ENCODE measurements around the gene BUD31.

BUD31 gene

GRCh38 chr7:99396418-99397296, 12.1 kb upstream of the BUD31 start:
- POLR2A ChIA-PET = no interaction called here
- DNase-seq (ENCODE audit: low read depth, low spot score) = no peak
- TF ChIP-seq CTCF (IDR thresholded peaks at IDR 0.05; ENCODE audit: insufficient read depth, low read length, missing control alignments) = no peak
- H3K4me3 ChIP-seq (ENCODE audit: low read depth, low read length) = no peak overlapping the region
- CTCF ChIA-PET = interaction anchor here (0.5 kb wide), 1 partner anchor 13 kb away, joined by 3 read pairs; no protein-coding TSS in a partner anchor

DNA sequence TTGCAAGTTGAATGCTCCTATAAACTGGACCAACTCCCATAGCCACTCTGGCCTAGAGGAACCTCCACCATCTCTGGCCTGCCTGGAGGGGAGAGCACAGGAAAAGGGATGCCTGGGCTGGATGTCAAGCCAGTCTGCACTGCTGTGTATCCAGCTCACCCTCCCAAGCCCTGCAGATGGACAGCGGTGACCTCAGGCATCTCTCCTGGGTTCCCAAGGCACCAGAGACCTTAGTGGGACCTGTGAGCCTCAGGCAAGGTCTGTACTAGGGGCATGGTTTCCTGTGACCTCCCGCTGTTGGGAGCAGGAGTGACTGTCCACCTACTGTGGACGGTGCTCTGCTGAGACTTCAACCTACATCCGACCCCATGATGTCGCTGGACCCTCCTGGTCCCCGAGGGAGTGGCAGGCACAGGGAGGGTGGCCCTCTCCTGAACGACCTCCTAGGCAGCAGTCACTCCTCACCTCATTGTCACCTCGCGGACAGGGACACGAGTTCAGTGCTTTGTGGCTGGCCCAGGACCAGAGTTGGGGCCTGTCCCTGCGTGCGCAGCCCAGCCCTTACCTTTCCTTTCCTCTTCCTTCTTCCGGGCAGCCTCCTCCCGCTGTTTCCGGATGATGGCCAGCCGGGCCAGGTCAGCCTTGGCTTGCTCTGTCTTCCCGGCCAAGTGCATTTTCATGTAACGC, 11.3 kb upstream of the BUD31 start:
- no peak for DNase-seq (ENCODE audit: low read depth, low spot score)
- no peak for TF ChIP-seq CTCF (IDR thresholded peaks at IDR 0.05; ENCODE audit: insufficient read depth, low read length, missing control alignments)
- no peak overlapping the region for H3K4me3 ChIP-seq (ENCODE audit: low read depth, low read length)
- ChIA-PET POLR2A (interaction anchor here (3.4 kb wide), 1 partner anchor 11 kb away, joined by 21 read pairs; the partner anchor contains the start of genes BUD31 and PDAP1), CTCF (interaction anchor here (0.5 kb wide), 1 partner anchor 13 kb away, joined by 3 read pairs; no protein-coding TSS in a partner anchor)

- no peak for TF ChIP-seq CTCF (IDR thresholded peaks at IDR 0.05; ENCODE audit: insufficient read depth, low read length, missing control alignments)
- DNase-seq (ENCODE audit: low read depth, low spot score) = no peak
- ChIA-PET CTCF (no interaction called here), POLR2A (interaction anchor here (0.5 to 3.4 kb wide), 2 partner anchors 9 to 35 kb away, joined by 3 to 21 read pairs; partner anchors contain the start of genes BUD31 and PDAP1)
- no peak overlapping the region for H3K4me3 ChIP-seq (ENCODE audit: low read depth, low read length)
Measured at GRCh38 chr7:99398891-99399445, 9.8 kb upstream of the BUD31 start.

- ChIA-PET POLR2A (interaction anchor here (0.5 to 3.4 kb wide), 2 partner anchors 8 to 34 kb away, joined by 3 to 21 read pairs; partner anchors contain the start of genes BUD31 and PDAP1), CTCF (interaction anchor here (1.4 kb wide), 1 partner anchor 13 kb away, joined by 3 read pairs; no protein-coding TSS in a partner anchor)
- no peak overlapping the region for H3K4me3 ChIP-seq (ENCODE audit: low read depth, low read length)
- no peak for DNase-seq (ENCODE audit: low read depth, low spot score)
- no peak for TF ChIP-seq CTCF (IDR thresholded peaks at IDR 0.05; ENCODE audit: insufficient read depth, low read length, missing control alignments)
Measured at GRCh38 chr7:99399597-99399996, 9.2 kb upstream of the BUD31 start.

- H3K4me3 ChIP-seq (ENCODE audit: low read depth, low read length) = no peak overlapping the region
- CTCF ChIA-PET = no interaction called here
- POLR2A ChIA-PET = no interaction called here
- no peak for DNase-seq (ENCODE audit: low read depth, low spot score)
- no peak for TF ChIP-seq CTCF (IDR thresholded peaks at IDR 0.05; ENCODE audit: insufficient read depth, low read length, missing control alignments)
Measured at GRCh38 chr7:99402854-99403253, 5.9 kb upstream of the BUD31 start.
